GM15510 (cell line): ENCODE measurements around the gene FAM50B.

Source experiments
- POLR2A ChIP-seq: IDR thresholded peaks from 3 replicates; pipeline ENCODE4 v1.6.1; 2011; ENCODE audit warnings: borderline replicate concordance; ENCODE audit not compliant: insufficient read length; ENCODE audit errors: extremely low read depth

FAM50B gene

GRCh38 chr6:3888153-3888957 lies 39.2 kb downstream of the FAM50B start:
- no peak for TF ChIP-seq POLR2A

GRCh38 chr6:3890047-3890446 lies 40.9 kb downstream of the FAM50B start:
- no peak for TF ChIP-seq POLR2A

DNA sequence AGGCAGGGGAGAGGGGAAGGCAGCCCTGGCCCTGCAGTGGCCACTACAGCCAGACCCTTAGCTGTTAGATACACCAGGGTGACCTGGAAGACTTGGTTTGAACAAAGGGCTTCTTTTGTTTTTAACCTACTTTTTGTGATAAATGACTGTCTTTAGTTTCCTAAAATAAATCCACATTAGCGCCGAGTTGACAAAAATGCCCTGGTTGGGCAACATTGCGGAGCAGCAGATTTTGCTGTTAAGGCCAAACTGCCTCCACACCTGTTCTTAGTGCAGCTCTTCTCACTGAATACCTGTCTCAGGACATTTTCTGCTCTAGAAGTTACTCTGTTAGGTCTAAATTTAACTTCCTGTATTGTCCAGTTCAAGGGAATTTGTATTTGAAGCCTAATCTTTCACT lies 42.7 kb downstream of the FAM50B start:
- TF ChIP-seq POLR2A, result no peak

GRCh38 chr6:3892603-3893002 lies 43.4 kb downstream of the FAM50B start:
- TF ChIP-seq POLR2A, result no peak

- no peak for TF ChIP-seq POLR2A
These were observed 44.3 kb downstream of the FAM50B start for GRCh38 chr6:3893487-3893886.

GRCh38 chr6:3893917-3894316 lies 44.7 kb downstream of the FAM50B start:
- no peak for TF ChIP-seq POLR2A

DNA sequence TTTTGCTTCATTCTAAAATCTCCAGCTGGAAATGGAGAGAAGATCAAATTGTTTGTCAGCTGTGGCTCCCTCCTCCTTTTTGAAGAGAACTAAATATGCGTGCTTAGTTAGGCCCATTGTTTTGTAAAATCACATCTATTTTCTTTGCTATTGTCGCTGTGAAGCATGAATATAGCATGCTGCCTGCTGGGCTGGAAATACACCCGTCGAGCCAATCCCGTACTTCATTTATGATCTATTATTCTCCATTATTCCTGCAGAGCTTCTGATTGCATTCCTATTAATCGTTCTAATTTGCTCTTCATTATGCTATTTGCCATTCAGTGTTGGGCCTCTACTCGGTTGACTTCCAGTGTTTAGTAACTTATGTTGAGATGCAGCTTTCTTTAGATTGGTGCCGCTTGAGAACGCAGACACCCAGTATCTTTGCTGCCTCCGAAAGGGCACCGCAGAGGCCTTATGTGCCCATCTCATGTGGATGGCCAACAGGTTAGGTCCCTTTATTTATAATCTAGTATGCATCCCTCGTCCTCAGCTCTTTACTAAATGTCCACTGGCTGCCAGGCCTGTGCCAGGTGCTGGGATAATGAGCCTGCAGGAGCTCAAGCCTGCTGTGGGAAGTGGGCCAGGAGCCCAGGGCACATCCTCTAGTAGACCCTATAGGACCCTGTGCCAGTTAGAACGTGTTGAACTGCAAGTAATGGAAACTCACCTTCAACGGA lies 45.6 kb downstream of the FAM50B start:
- TF ChIP-seq POLR2A, result no peak

- no peak for TF ChIP-seq POLR2A
These were observed 46.1 kb downstream of the FAM50B start for GRCh38 chr6:3895312-3895653.

GRCh38 chr6:3895805-3896204 lies 46.6 kb downstream of the FAM50B start:
- TF ChIP-seq POLR2A, result no peak

DNA sequence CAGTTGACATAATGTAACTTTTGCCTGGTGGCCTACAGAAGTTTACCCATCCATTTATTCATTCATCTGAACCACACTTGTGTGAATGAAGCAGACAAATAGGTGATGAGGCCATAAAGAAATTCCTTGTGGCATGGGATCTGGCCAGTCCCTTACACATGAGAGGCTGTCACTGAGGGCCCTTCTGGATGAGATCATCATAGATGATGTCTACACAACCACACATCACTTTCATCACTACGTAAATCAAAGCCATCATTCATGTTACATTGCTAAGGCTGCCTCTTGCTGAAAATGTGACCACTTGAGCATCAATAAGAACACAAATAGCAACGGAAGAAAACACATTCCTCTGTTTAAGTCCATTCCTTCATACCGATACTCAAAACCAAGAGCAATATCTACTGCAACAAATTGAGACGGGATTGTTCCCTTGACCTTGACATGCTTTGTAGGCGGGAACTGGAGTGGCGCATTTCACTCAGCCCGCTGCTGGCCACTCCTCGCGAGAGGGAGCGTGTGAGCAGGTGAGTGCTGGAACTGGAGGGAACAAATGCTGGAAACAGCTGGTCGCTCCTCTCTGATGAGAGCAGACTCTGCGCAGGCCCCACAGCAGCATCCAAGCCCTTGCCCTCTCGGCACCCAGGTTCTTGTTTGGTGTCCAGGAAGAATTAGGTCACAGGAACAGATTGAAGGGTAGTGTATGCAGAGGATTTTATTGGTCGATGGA lies 49.3 kb downstream of the FAM50B start:
- TF ChIP-seq POLR2A, result no peak

GRCh38 chr6:3899061-3899460 lies 49.9 kb downstream of the FAM50B start:
- TF ChIP-seq POLR2A, result no peak

GRCh38 chr6:3899970-3900439 lies 50.8 kb downstream of the FAM50B start:
- TF ChIP-seq POLR2A, result no peak
